HepG2 (cell line): ENCODE data around the gene CALY. TPM values are rescaled to one million over a fixed set of nuclear protein-coding genes. Genes with fewer than 3 reads are reported as not detected.

Experiments
- ATF3 ChIP-seq: sonication (generic); formaldehyde crosslinking; IDR thresholded peaks from 2 replicates; pipeline ENCODE4 v1.4.0; 2020; ENCODE audit warnings: missing genetic modification reagents
- ESRRA ChIP-seq: sonication (generic); formaldehyde crosslinking; IDR thresholded peaks from 2 replicates; pipeline ENCODE4 v1.5.1; 2020; ENCODE audit warnings: mild to moderate bottlenecking, low read depth, missing genetic modification reagents
- HNF1A ChIP-seq, 2 experiments: sonication (generic) in 1 of 2; formaldehyde crosslinking in 1 of 2; IDR thresholded peaks; 2 replicates each; pipeline versions ENCODE4 v1.4.0 to v1.6.1; 2016 to 2020; ENCODE audit warnings: borderline replicate concordance in 1 of 2, low read depth in 1 of 2, mild to moderate bottlenecking in 1 of 2, missing genetic modification reagents in 1 of 2
- HNRNPLL ChIP-seq: fragments of 200-400 bp; formaldehyde crosslinking; IDR thresholded peaks from 2 replicates; pipeline ENCODE4 v1.6.1; 2017; ENCODE audit warnings: mild to moderate bottlenecking, low read depth, low read length; ENCODE audit not compliant: poor library complexity, severe bottlenecking
- MLXIP ChIP-seq: sonication (generic); formaldehyde crosslinking; IDR thresholded peaks from 2 replicates; pipeline ENCODE4 v1.9.0; 2021; ENCODE audit warnings: missing genetic modification reagents, borderline replicate concordance
- NFATC3 ChIP-seq: sonication (generic); formaldehyde crosslinking; IDR thresholded peaks from 2 replicates; pipeline ENCODE4 v1.5.1; 2020; ENCODE audit warnings: mild to moderate bottlenecking, missing genetic modification reagents
- PRDM10 ChIP-seq: sonication (generic); formaldehyde crosslinking; IDR thresholded peaks from 2 replicates; pipeline ENCODE4 v1.4.0; 2020; ENCODE audit warnings: low read depth, missing genetic modification reagents
- RFXAP ChIP-seq: sonication (generic); formaldehyde crosslinking; IDR thresholded peaks from 2 replicates; pipeline ENCODE4 v1.4.0; 2020; ENCODE audit warnings: missing genetic modification reagents, borderline replicate concordance
- SALL2 ChIP-seq: sonication (generic); formaldehyde crosslinking; IDR thresholded peaks from 2 replicates; pipeline ENCODE4 v1.8.1; 2023; ENCODE audit warnings: mild to moderate bottlenecking, missing genetic modification reagents, inconsistent platforms
- ZNF574 ChIP-seq: sonication (generic); formaldehyde crosslinking; IDR thresholded peaks from 2 replicates; pipeline ENCODE4 v1.4.0; 2020; ENCODE audit warnings: missing genetic modification reagents
- ZNF776 ChIP-seq: sonication (generic); formaldehyde crosslinking; IDR thresholded peaks from 2 replicates; pipeline ENCODE4 v1.4.0; 2020; ENCODE audit warnings: mild to moderate bottlenecking, missing genetic modification reagents
- ZNF788 ChIP-seq: sonication (generic); formaldehyde crosslinking; IDR thresholded peaks from 2 replicates; pipeline ENCODE4 v1.5.0; 2020; ENCODE audit warnings: mild to moderate bottlenecking, missing genetic modification reagents, borderline replicate concordance
- polyA plus RNA-seq, 8 experiments: library from polyadenylated mRNA; depleted of rRNA in 3 of 8; stranded (reverse) in 7 of 8; unstranded in 1 of 8; fragments of >200 nt; fragmentation: Illumina TruSeq in 4 of 8; extraction: Trizol in 4 of 8; gene quantifications; 2 replicates each; pipeline versions ENCODE4 v1.2.1 to v1.2.3, GENCODE V29; 2011 to 2016; ENCODE audit warnings: low read depth in 4 of 8, missing spikeins in 1 of 8, mixed read lengths in 1 of 8; ENCODE audit not compliant: insufficient read depth in 1 of 8
- total RNA-seq, 5 experiments: library from RNA; depleted of rRNA; stranded (reverse); fragments of >200 nt; fragmentation: Illumina TruSeq; extraction: Trizol; gene quantifications; 2 replicates each; pipeline ENCODE4 v1.2.3, GENCODE V29; 2016; ENCODE audit warnings: low read depth in 1 of 5

Gene CALY
- total and polyA plus RNA-seq, 2 of the 13 experiments (the other 11 are each of a cell fraction or from before 2014, with no cell fraction given), result 0.08 TPM; not detected in 1

GRCh38 chr10:133378251-133379096 is 41.8 kb upstream of the CALY start (continued):
- TF ChIP-seq MLXIP (CRISPR knock-in tag) (no peak), ZNF788 (CRISPR knock-in tag) (peak; percentile 55; the same call in 1 of the 2 replicates), PRDM10 (CRISPR knock-in tag) (no peak), ATF3 (CRISPR knock-in tag) (no peak), ESRRA (peak; percentile 97), ZNF776 (0 out of 2 replicates have a peak, but pooled peaks have one; percentile 26), NFATC3 (CRISPR knock-in tag) (0 out of 2 replicates have a peak, but pooled peaks have one; percentile 81), RFXAP (CRISPR knock-in tag) (no peak), HNRNPLL (peak; percentile 35), HNF1A (IDR thresholded peaks at IDR 0.05; ENCODE audit: low read depth) (no peak), HNF1A (CRISPR knock-in tag; IDR thresholded peaks at IDR 0.05; ENCODE audit: borderline replicate concordance) (0 out of 2 replicates have a peak, but pooled peaks have one; percentile 24), ZNF574 (CRISPR knock-in tag) (peak; percentile 82), SALL2 (CRISPR knock-in tag) (peak; percentile 61; the same call in 1 of the 2 replicates)
